Activated T-helper 1 cell treated with anti-CD3 and anti-CD28 coated beads, Interleukin-12 subunit alpha, Interleukin-12 subunit beta, Interleukin-2, Interleukin-4 antibody, amounts not matched to agents 30 ng/mL and 10 ng/mL and 1 ng/mL, durations not matched to agents 14 hours and 24 hours and 36 hours (primary cell): Measurements from ENCODE around the gene CILP2. TPM values are rescaled to one million over a fixed set of nuclear protein-coding genes. Genes with fewer than 3 reads are reported as not detected.
A peak's percentile ranks its signal among the peaks of the same experiment; 100 is the strongest.

Experiments used
- DNase-seq: peaks from one replicate; pipeline ENCODE4 v3.0.0; 2021; ENCODE audit warnings: low spot score
- H3K27ac Mint-ChIP-seq: one replicate; pipeline ENCODE4 v1.8.0; 2021; ENCODE audit warnings: mild to moderate bottlenecking, mixed read lengths
- H3K27me3 Mint-ChIP-seq: one replicate; pipeline ENCODE4 v1.8.0; 2022; ENCODE audit warnings: mild to moderate bottlenecking, moderate library complexity, mixed read lengths; ENCODE audit not compliant: insufficient read depth
- H3K36me3 Mint-ChIP-seq: one replicate; pipeline ENCODE4 v1.8.0; 2021; ENCODE audit warnings: low read depth, mixed read lengths
- H3K4me1 Mint-ChIP-seq: one replicate; pipeline ENCODE4 v1.8.0; 2021; ENCODE audit warnings: low read depth, mixed read lengths
- H3K4me3 Mint-ChIP-seq: one replicate; pipeline ENCODE4 v1.8.0; 2021; ENCODE audit warnings: mild to moderate bottlenecking, moderate library complexity, mixed read lengths
- H3K9me3 Mint-ChIP-seq: one replicate; pipeline ENCODE4 v1.8.0; 2021; ENCODE audit warnings: mixed read lengths
- intact Hi-C: fragments of 100-400 bp; cut with micrococcal nuclease; formaldehyde crosslinking; loops from one replicate; pipeline ENCODE4 v1.15.1; 2024
- total RNA-seq: library from RNA; stranded (reverse); gene quantifications from 2 replicates; pipeline ENCODE4 v1.2.3, GENCODE V29; 2022

The CILP2 gene
- total RNA-seq, 1 donor from 2014 or later, result 0.26 TPM

- Mint-ChIP-seq H3K36me3 (peaks cover 17% of the 10 kb centered on the region), H3K27me3 (no peaks in the 10 kb centered on the region), H3K4me1 (peaks cover 34% of the 10 kb centered on the region), H3K4me3 (no peak overlapping the region), H3K9me3 (no peaks in the 10 kb centered on the region), H3K27ac (peak overlapping the region; percentile 52)
- intact Hi-C loops, result loop anchor here (5.0 kb wide), 1 partner anchor 37 kb away; the partner anchor contains the start of gene PBX4
- no peak for DNase-seq
These were observed 42.4 kb downstream of the CILP2 start for GRCh38 chr19:19580418-19580817.

- Mint-ChIP-seq H3K27ac (peak overlapping the region; percentile 74), H3K27me3 (no peaks in the 10 kb centered on the region), H3K4me3 (no peak overlapping the region), H3K4me1 (peaks cover 39% of the 10 kb centered on the region), H3K36me3 (peaks cover 17% of the 10 kb centered on the region), H3K9me3 (no peaks in the 10 kb centered on the region)
- intact Hi-C loops, result loop anchor here (5.0 kb wide), 1 partner anchor 36 kb away; the partner anchor contains the start of gene PBX4
- no peak for DNase-seq
These were observed 43.3 kb downstream of the CILP2 start for GRCh38 chr19:19581391-19581790.

GRCh38 chr19:19582471-19582870 lies 44.4 kb downstream of the CILP2 start:
- Mint-ChIP-seq H3K4me3 (no peak overlapping the region), H3K27me3 (no peaks in the 10 kb centered on the region), H3K27ac (peak overlapping the region; percentile 58), H3K36me3 (peaks cover 17% of the 10 kb centered on the region), H3K4me1 (peaks cover 41% of the 10 kb centered on the region), H3K9me3 (no peaks in the 10 kb centered on the region)
- intact Hi-C loops, result loop anchor here (5.0 kb wide), 1 partner anchor 35 kb away; the partner anchor contains the start of gene PBX4
- no peak for DNase-seq

- Mint-ChIP-seq H3K27me3 (no peaks in the 10 kb centered on the region), H3K4me3 (no peak overlapping the region), H3K27ac (no peak overlapping the region), H3K9me3 (no peaks in the 10 kb centered on the region), H3K4me1 (peaks cover 56% of the 10 kb centered on the region), H3K36me3 (peaks cover 25% of the 10 kb centered on the region)
- intact Hi-C loops, result loop anchor here (5.0 kb wide), 1 partner anchor 33 kb away; the partner anchor contains the start of gene PBX4
- DNase-seq, result no peak
These were observed 46.3 kb downstream of the CILP2 start for GRCh38 chr19:19584356-19584755.

GRCh38 chr19:19587771-19588170 lies 49.7 kb downstream of the CILP2 start:
- Mint-ChIP-seq H3K4me3 (no peak overlapping the region), H3K36me3 (peaks cover 41% of the 10 kb centered on the region), H3K4me1 (peaks cover 62% of the 10 kb centered on the region), H3K27me3 (no peaks in the 10 kb centered on the region), H3K27ac (peak overlapping the region; percentile 97), H3K9me3 (no peaks in the 10 kb centered on the region)
- intact Hi-C loops, result no loop called here
- no peak for DNase-seq

- intact Hi-C loops, result no loop called here
- Mint-ChIP-seq H3K4me1 (peaks cover 66% of the 10 kb centered on the region), H3K27me3 (no peaks in the 10 kb centered on the region), H3K27ac (peak overlapping the region; percentile 97), H3K4me3 (no peak overlapping the region), H3K36me3 (peaks cover 46% of the 10 kb centered on the region), H3K9me3 (no peaks in the 10 kb centered on the region)
- DNase-seq, result no peak
These were observed 50.5 kb downstream of the CILP2 start for GRCh38 chr19:19588546-19588945.

GRCh38 chr19:19591133-19591825 lies 53.2 kb downstream of the CILP2 start:
- peak overlapping the region; percentile 97 for H3K27ac Mint-ChIP-seq
- peak overlapping the region; percentile 74 for H3K4me3 Mint-ChIP-seq
- H3K36me3 Mint-ChIP-seq, result peaks cover 45% of the 10 kb centered on the region
- intact Hi-C loops, result loop anchor here (1.0 to 5.0 kb wide), 6 partner anchors 22 to 134 kb away; partner anchors contain the start of genes ATP13A1, GMIP and PBX4
- H3K27me3 Mint-ChIP-seq, result no peaks in the 10 kb centered on the region
- H3K4me1 Mint-ChIP-seq, result peaks cover 77% of the 10 kb centered on the region
- DNase-seq, result peak; percentile 75
- no peaks in the 10 kb centered on the region for H3K9me3 Mint-ChIP-seq

GRCh38 chr19:19592690-19593089 lies 54.6 kb downstream of the CILP2 start:
- Mint-ChIP-seq H3K9me3 (no peaks in the 10 kb centered on the region), H3K4me3 (no peak overlapping the region), H3K27me3 (no peaks in the 10 kb centered on the region), H3K27ac (peak overlapping the region; percentile 97), H3K36me3 (peaks cover 50% of the 10 kb centered on the region), H3K4me1 (peaks cover 82% of the 10 kb centered on the region)
- intact Hi-C loops, result loop anchor here (5.0 kb wide), 1 partner anchor 135 kb away; no protein-coding TSS in a partner anchor
- no peak for DNase-seq

- Mint-ChIP-seq H3K36me3 (peaks cover 49% of the 10 kb centered on the region), H3K4me3 (peak overlapping the region; percentile 39)
These were observed 56.3 kb downstream of the CILP2 start for GRCh38 chr19:19594381-19594780.

GRCh38 chr19:19595171-19595701 lies 57.2 kb downstream of the CILP2 start:
- no peak for DNase-seq
- H3K4me1 Mint-ChIP-seq, result peaks cover 73% of the 10 kb centered on the region
- H3K36me3 Mint-ChIP-seq, result peaks cover 41% of the 10 kb centered on the region
- intact Hi-C loops, result no loop called here
- H3K27me3 Mint-ChIP-seq, result no peaks in the 10 kb centered on the region
- peak overlapping the region; percentile 15 for H3K4me3 Mint-ChIP-seq
- H3K27ac Mint-ChIP-seq, result peak overlapping the region; percentile 95
- no peaks in the 10 kb centered on the region for H3K9me3 Mint-ChIP-seq

More at GRCh38 chr19:19594381-19594780, 56.3 kb downstream of the CILP2 start:
- H3K27me3 Mint-ChIP-seq, result no peaks in the 10 kb centered on the region
- H3K4me1 Mint-ChIP-seq, result peaks cover 80% of the 10 kb centered on the region
- intact Hi-C loops, result loop anchor here (5.0 kb wide), 1 partner anchor 137 kb away; no protein-coding TSS in a partner anchor
- peak overlapping the region; percentile 89 for H3K27ac Mint-ChIP-seq
- DNase-seq, result no peak
- no peaks in the 10 kb centered on the region for H3K9me3 Mint-ChIP-seq

Other genes with a start within 250 kb of the CILP2 start
- gene SUGP1, start 217.8 kb upstream of the CILP2 start, total RNA-seq, result 76.3 and 79.8 TPM in 2 replicates
- 71.4 and 73.4 TPM in 2 replicates for gene MAU2, start 217.4 kb upstream of the CILP2 start, total RNA-seq
- gene GATAD2A, start 132.6 kb upstream of the CILP2 start, total RNA-seq, result 139 and 142 TPM in 2 replicates
- 3.0 and 4.1 TPM in 2 replicates for gene TSSK6, start 22.7 kb upstream of the CILP2 start, total RNA-seq
- 408 and 410 TPM in 2 replicates for gene NDUFA13, start 22.0 kb upstream of the CILP2 start, total RNA-seq
- gene YJEFN3, start 9.4 kb upstream of the CILP2 start, total RNA-seq, result 13.6 and 15.0 TPM in 2 replicates
- 28.0 and 29.6 TPM in 2 replicates for gene PBX4, start 80.4 kb downstream of the CILP2 start, total RNA-seq
- 25.8 and 27.4 TPM in 2 replicates for gene LPAR2, start 90.0 kb downstream of the CILP2 start, total RNA-seq
- gene GMIP, start 105.4 kb downstream of the CILP2 start, total RNA-seq, result 67.8 and 71.6 TPM in 2 replicates
- 101 and 104 TPM in 2 replicates for gene ATP13A1, start 125.4 kb downstream of the CILP2 start, total RNA-seq
- 48.2 and 54.9 TPM in 2 replicates for gene ZNF101, start 130.6 kb downstream of the CILP2 start, total RNA-seq
- 4.3 and 5.1 TPM in 2 replicates for gene ZNF14, start 194.8 kb downstream of the CILP2 start, total RNA-seq